SJSA1 (cell line): Measurements from ENCODE around the gene ADGRG4. TPM values are rescaled to one million over a fixed set of nuclear protein-coding genes. Genes with fewer than 3 reads are reported as not detected.
"Not testable (repeated sequence)": the region's sequence is repeated elsewhere in the genome, so short reads cannot be mapped to it uniquely, and the experiment has no call there.

Experiments
- DNase-seq, 2 experiments: peaks; one replicate each; pipeline ENCODE4 v3.0.0-alpha.2; 2015 to 2020; ENCODE audit warnings: low spot score in 2 of 2, low read depth in 1 of 2
- H3K27ac ChIP-seq: fragments of 250-450 bp; sonication (Bioruptor Pico); 2 replicates; pipeline ENCODE4 v1.5.1; 2020; ENCODE audit warnings: mild to moderate bottlenecking, moderate library complexity
- H3K27me3 ChIP-seq: fragments of 250-450 bp; sonication (Bioruptor Pico); replicated peaks from 2 replicates; pipeline ENCODE4 v1.5.1; 2020; ENCODE audit warnings: mild to moderate bottlenecking, moderate library complexity
- H3K36me3 ChIP-seq: fragments of 250-450 bp; sonication (Bioruptor Pico); 2 replicates; pipeline ENCODE4 v1.5.1; 2020; ENCODE audit warnings: mild to moderate bottlenecking
- H3K4me1 ChIP-seq: fragments of 250-450 bp; sonication (Bioruptor Pico); replicated peaks from 2 replicates; pipeline ENCODE4 v1.6.1; 2021; ENCODE audit warnings: mild to moderate bottlenecking
- H3K4me3 ChIP-seq: fragments of 250-450 bp; sonication (Bioruptor Pico); 2 replicates; pipeline ENCODE4 v1.5.1; 2020; ENCODE audit warnings: mild to moderate bottlenecking
- H3K9me3 ChIP-seq: fragments of 250-450 bp; sonication (Bioruptor Pico); replicated peaks from 2 replicates; pipeline ENCODE4 v1.5.1; 2020; ENCODE audit warnings: mild to moderate bottlenecking
- total RNA-seq: library from RNA; depleted of rRNA; stranded (reverse); fragments of >200 nt; shearing (Covaris generic); gene quantifications from 2 replicates; pipeline ENCODE4 v1.2.3, GENCODE V29; 2014

Gene ADGRG4
- total RNA-seq, 1 experiment from 2014 or later = not detected

GRCh38 chrX:136386173-136386572 is 85.4 kb downstream of the ADGRG4 start:
- Histone ChIP-seq H3K36me3 (no peaks in the 10 kb centered on the region), H3K27ac (no peak overlapping the region), H3K27me3 (no peaks in the 10 kb centered on the region), H3K4me1 (no peaks in the 10 kb centered on the region), H3K9me3 (no peaks in the 10 kb centered on the region), H3K4me3 (no peak overlapping the region)
- DNase-seq = no peak

DNA sequence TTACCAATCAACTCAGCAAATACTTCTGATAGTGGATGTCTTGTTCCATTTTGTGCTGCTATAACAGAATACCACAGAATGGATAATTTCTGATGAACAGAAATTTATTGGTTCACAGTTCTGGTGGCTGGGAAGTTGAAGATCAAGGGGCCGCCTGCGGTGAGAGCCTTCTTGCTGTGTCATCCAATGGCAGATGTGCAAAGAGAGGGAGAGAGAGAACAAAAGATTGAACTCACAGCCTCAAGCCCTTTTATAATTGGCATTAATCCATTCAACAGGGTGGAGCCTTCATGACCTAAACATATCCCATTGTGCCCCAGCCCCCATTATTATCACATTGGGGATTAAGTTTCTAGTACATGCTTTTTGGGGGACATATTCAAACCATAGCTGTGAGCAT is 86.1 kb downstream of the ADGRG4 start:
- Histone ChIP-seq H3K27me3 (no peaks in the 10 kb centered on the region), H3K4me3 (no peak overlapping the region), H3K36me3 (no peaks in the 10 kb centered on the region), H3K9me3 (no peaks in the 10 kb centered on the region), H3K27ac (no peak overlapping the region), H3K4me1 (no peaks in the 10 kb centered on the region)
- no peak for DNase-seq

DNA sequence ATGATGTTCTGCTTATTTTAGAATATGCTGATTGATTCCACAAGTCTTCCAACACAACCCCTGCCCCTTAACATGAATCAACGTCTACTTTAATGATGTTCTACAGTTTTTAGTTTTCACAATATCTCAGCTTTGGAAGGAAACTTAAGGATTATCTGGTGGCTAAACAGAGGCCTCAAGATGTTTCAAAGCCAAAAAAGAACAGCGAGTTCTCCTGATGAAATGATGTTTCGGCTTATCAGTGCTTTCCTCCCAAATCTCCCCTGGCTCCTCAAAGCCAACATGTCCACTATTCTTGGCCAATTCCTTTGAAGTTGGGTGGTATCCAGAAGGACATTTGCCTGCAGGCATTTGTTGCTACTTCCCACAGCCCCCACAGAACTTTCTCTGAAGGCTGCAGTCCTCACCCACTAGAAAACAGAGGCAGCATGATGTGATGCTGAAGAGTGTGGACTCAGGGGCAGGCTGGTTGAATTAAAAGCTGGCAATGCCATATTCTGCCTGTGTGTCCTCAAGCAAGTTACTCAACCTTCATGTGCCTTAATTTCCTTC is 87.3 kb downstream of the ADGRG4 start:
- no peak for DNase-seq
- no peak overlapping the region for H3K4me3 ChIP-seq
- no peaks in the 10 kb centered on the region for H3K4me1 ChIP-seq
- H3K27me3 ChIP-seq = no peaks in the 10 kb centered on the region
- no peaks in the 10 kb centered on the region for H3K9me3 ChIP-seq
- no peak overlapping the region for H3K27ac ChIP-seq
- H3K36me3 ChIP-seq = no peaks in the 10 kb centered on the region

GRCh38 chrX:136390921-136391320 is 90.2 kb downstream of the ADGRG4 start:
- DNase-seq = no peak
- no peak overlapping the region for H3K4me3 ChIP-seq
- H3K9me3 ChIP-seq = no peaks in the 10 kb centered on the region
- no peaks in the 10 kb centered on the region for H3K4me1 ChIP-seq
- no peaks in the 10 kb centered on the region for H3K27me3 ChIP-seq
- no peaks in the 10 kb centered on the region for H3K36me3 ChIP-seq
- no peak overlapping the region for H3K27ac ChIP-seq

DNA sequence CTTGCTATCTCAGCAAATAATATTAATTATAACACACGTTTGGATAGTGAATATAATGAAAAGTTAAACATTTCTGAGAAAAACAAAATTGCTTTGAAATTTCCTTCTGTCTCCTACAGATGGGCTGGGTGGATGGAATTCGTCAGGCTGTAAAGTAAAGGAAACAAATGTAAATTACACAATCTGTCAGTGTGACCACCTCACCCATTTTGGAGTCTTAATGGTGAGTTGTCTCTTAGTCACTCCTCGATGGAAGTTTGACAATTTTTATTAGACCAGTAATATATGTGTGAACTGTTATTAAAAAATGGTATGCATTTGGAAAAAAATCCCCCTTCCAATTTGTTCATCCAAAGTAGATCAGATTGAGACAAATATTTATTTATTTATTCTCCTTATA is 94.5 kb downstream of the ADGRG4 start:
- H3K9me3 ChIP-seq = no peaks in the 10 kb centered on the region
- no peak overlapping the region for H3K4me3 ChIP-seq
- no peak for DNase-seq
- H3K27me3 ChIP-seq = no peaks in the 10 kb centered on the region
- no peaks in the 10 kb centered on the region for H3K36me3 ChIP-seq
- no peak overlapping the region for H3K27ac ChIP-seq
- no peaks in the 10 kb centered on the region for H3K4me1 ChIP-seq

DNA sequence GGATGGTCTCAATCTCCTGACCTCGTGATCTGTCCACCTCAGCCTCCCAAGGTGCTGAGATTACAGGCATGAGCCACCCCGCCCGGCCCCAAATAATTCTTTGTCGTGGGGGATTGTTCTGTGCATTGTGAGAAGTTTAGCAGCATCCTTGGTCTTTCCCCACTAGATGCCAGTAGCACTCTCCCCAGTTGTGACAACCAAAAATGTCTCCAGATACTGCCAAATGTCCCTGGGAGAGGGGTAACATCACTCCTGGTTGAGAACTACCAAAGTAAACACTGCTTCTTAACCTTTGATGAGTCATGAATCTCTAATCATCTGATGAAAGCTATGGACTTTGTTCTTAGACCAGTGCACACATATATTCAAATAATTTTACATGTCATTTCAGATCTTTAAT is 96.2 kb downstream of the ADGRG4 start:
- Histone ChIP-seq H3K9me3 (no peaks in the 10 kb centered on the region), H3K27ac (no peak overlapping the region), H3K36me3 (no peaks in the 10 kb centered on the region), H3K4me1 (no peaks in the 10 kb centered on the region), H3K27me3 (no peaks in the 10 kb centered on the region), H3K4me3 (no peak overlapping the region)
- no peak for DNase-seq

- H3K27me3 ChIP-seq = no peaks in the 10 kb centered on the region
- H3K27ac ChIP-seq = no peak overlapping the region
- H3K9me3 ChIP-seq = no peaks in the 10 kb centered on the region
- H3K4me3 ChIP-seq = no peak overlapping the region
- H3K36me3 ChIP-seq = no peaks in the 10 kb centered on the region
- no peak for DNase-seq
- H3K4me1 ChIP-seq = no peaks in the 10 kb centered on the region
These were observed 104.4 kb downstream of the ADGRG4 start for GRCh38 chrX:136405126-136405525.

DNA sequence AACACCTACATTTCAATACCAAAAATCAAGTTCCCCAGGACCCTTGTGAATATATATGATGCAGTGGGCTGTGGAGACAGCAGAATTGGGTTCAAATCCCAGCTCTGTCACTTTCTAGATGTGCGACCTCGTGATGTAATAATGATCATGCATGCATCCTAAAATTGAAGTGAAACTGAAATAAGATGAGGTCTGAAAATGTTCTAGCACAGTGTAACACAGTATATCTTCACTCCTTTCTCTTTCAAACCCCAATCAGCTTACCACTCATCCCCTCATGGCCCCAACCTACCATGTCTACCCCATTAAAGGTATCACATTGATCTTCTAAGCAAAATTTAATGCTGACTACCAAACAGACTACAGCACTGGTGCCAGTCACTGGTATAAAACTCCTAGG is 117.0 kb downstream of the ADGRG4 start:
- Histone ChIP-seq H3K9me3 (no peaks in the 10 kb centered on the region), H3K4me1 (no peaks in the 10 kb centered on the region), H3K4me3 (no peak overlapping the region), H3K27me3 (no peaks in the 10 kb centered on the region), H3K36me3 (no peaks in the 10 kb centered on the region), H3K27ac (no peak overlapping the region)
- DNase-seq = no peak

- H3K4me1 ChIP-seq = no peaks in the 10 kb centered on the region
- no peaks in the 10 kb centered on the region for H3K9me3 ChIP-seq
- H3K27ac ChIP-seq = no peak overlapping the region
- no peak overlapping the region for H3K4me3 ChIP-seq
- H3K36me3 ChIP-seq = no peaks in the 10 kb centered on the region
- no peaks in the 10 kb centered on the region for H3K27me3 ChIP-seq
- no peak for DNase-seq
These were observed 120.6 kb downstream of the ADGRG4 start for GRCh38 chrX:136421338-136421737.

DNA sequence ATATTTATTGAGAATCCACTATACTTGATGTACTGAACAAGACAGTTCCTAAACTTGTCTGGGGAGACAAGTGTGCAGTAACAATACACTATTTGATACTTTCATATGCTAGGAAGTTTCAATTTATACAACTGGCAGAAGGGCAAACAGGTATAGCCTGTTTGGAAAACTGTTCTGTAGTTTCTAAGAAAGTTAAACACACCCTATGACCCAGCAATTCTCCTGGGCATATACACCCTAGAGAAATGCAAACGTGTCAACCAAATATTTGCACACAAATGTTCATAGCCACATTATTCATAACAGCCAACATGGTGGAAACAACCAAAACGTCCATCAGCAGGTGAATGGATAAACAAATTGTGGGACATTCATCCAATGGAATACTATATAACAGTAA is 123.0 kb downstream of the ADGRG4 start:
- H3K36me3 ChIP-seq = no peaks in the 10 kb centered on the region
- no peak for DNase-seq
- H3K4me3 ChIP-seq = no peak overlapping the region
- H3K9me3 ChIP-seq = no peaks in the 10 kb centered on the region
- no peaks in the 10 kb centered on the region for H3K27me3 ChIP-seq
- no peak overlapping the region for H3K27ac ChIP-seq
- H3K4me1 ChIP-seq = no peaks in the 10 kb centered on the region

- H3K9me3 ChIP-seq = no peaks in the 10 kb centered on the region
These were observed 125.2 kb downstream of the ADGRG4 start for GRCh38 chrX:136425996-136426395.

GRCh38 chrX:136431625-136432024 is 130.9 kb downstream of the ADGRG4 start:
- DNase-seq = no peak
- Histone ChIP-seq H3K4me3 (no peak overlapping the region), H3K4me1 (no peaks in the 10 kb centered on the region), H3K36me3 (no peaks in the 10 kb centered on the region), H3K9me3 (no peaks in the 10 kb centered on the region), H3K27me3 (no peaks in the 10 kb centered on the region), H3K27ac (no peak overlapping the region)

More at GRCh38 chrX:136425996-136426395, 125.2 kb downstream of the ADGRG4 start:
- Histone ChIP-seq H3K27ac (no peak overlapping the region), H3K36me3 (no peaks in the 10 kb centered on the region), H3K4me1 (no peaks in the 10 kb centered on the region), H3K27me3 (no peaks in the 10 kb centered on the region), H3K4me3 (no peak overlapping the region)
- no peak for DNase-seq

GRCh38 chrX:136437774-136438173 is 137.0 kb downstream of the ADGRG4 start:
- Histone ChIP-seq H3K36me3 (no peaks in the 10 kb centered on the region), H3K27me3 (no peaks in the 10 kb centered on the region), H3K9me3 (no peaks in the 10 kb centered on the region), H3K27ac (no peak overlapping the region), H3K4me1 (no peaks in the 10 kb centered on the region), H3K4me3 (no peak overlapping the region)
- DNase-seq = no peak

GRCh38 chrX:136438192-136438591 is 137.4 kb downstream of the ADGRG4 start:
- Histone ChIP-seq H3K4me1 (no peaks in the 10 kb centered on the region), H3K36me3 (no peaks in the 10 kb centered on the region), H3K4me3 (no peak overlapping the region), H3K9me3 (no peaks in the 10 kb centered on the region), H3K27me3 (no peaks in the 10 kb centered on the region), H3K27ac (no peak overlapping the region)
- DNase-seq = no peak

- not testable (repeated sequence) for H3K4me3 ChIP-seq, H3K27ac ChIP-seq, H3K27me3 ChIP-seq, H3K36me3 ChIP-seq, DNase-seq, H3K9me3 ChIP-seq, H3K4me1 ChIP-seq
These were observed 144.9 kb downstream of the ADGRG4 start for GRCh38 chrX:136445674-136446073.
